GM12873 (cell line): ENCODE results near the gene RFX8.
A peak's percentile ranks its signal among the peaks of the same experiment; 100 is the strongest.

Source experiments
- TF ChIP-seq, protein P1 (sequence below): IDR thresholded peaks from 2 replicates; pipeline ENCODE4 v1.5.1; 2012; ENCODE audit warnings: low read depth, mild to moderate bottlenecking, moderate library complexity, low read length, control low read depth; ENCODE audit not compliant: insufficient read depth; ENCODE audit errors: missing control alignments

Gene RFX8

DNA sequence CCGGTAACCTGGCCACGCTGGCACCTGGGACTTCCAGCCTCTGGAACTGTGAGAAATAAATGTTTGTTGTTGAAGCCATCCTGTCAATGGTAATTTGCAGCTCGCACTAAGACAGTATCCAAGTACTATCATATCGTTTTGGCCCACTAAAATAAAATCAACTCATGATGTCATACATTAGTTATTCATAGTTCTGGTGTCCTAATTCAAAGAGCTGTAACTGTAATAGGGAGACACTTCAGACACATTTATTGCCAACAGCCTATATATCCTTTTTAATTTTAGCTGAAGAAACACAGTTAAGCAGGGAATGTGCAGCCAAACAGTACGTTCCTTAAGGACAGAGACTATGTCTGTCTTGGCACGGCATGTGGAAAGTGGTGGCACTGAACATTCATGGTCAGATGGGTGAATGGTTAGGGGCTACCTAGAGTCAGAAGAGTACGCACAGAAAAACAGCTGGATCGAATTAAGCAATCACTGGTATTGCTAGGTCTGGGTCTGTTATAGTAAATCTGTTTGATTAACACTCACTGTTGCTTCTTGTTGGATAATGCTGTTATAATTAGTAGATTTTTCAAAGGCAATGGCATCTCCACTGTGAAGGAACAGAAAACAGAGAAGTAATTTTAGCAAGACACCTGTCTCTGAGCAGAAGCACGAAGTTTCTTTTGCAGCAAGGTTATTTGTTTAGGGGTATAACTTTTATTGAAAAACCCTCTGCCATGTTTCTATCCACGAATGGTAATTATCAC, 46.3 kb downstream of the RFX8 start:
- TF ChIP-seq, protein P1, sequence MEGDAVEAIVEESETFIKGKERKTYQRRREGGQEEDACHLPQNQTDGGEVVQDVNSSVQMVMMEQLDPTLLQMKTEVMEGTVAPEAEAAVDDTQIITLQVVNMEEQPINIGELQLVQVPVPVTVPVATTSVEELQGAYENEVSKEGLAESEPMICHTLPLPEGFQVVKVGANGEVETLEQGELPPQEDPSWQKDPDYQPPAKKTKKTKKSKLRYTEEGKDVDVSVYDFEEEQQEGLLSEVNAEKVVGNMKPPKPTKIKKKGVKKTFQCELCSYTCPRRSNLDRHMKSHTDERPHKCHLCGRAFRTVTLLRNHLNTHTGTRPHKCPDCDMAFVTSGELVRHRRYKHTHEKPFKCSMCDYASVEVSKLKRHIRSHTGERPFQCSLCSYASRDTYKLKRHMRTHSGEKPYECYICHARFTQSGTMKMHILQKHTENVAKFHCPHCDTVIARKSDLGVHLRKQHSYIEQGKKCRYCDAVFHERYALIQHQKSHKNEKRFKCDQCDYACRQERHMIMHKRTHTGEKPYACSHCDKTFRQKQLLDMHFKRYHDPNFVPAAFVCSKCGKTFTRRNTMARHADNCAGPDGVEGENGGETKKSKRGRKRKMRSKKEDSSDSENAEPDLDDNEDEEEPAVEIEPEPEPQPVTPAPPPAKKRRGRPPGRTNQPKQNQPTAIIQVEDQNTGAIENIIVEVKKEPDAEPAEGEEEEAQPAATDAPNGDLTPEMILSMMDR = no peak

DNA sequence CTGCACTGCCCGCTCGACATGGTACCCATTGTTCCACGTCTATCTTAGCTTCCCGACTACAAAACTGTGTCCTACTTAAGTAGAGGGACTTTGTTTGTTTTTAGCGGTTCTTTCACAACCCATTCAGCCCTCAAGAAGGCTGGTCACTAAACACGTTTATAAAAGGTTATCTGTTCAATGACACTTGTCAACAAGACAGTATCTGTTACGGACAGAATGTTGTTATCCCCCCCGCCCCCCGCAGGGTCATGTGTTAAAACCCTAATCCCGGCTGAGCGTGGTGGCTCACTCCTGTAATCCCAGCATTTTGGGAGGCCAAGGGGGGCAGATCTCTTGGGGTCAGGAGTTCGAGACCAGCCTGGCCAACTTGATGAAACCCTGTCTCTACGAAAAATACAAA, 47.2 kb downstream of the RFX8 start:
- TF ChIP-seq, protein P1 = no peak

DNA sequence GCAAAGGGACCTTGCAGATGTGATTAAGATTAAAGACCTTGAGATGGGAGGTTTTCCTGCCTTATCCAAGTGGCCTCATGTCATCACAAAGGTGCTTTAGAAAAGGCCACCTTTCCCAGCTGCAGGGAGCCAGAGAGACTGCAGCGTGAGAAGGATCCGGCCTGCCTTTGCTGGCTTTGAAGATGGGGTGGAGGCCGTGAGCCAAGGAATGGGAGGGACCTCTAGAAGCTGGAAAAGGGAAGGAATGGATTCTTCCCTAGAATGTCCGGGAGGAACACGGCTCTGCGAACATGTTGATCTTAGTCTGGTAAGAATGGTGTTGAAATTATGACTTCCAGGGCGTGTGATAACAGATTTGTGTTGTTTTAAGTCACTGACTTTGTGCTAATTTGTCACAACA, 47.7 kb downstream of the RFX8 start:
- TF ChIP-seq, protein P1 = no peak

DNA sequence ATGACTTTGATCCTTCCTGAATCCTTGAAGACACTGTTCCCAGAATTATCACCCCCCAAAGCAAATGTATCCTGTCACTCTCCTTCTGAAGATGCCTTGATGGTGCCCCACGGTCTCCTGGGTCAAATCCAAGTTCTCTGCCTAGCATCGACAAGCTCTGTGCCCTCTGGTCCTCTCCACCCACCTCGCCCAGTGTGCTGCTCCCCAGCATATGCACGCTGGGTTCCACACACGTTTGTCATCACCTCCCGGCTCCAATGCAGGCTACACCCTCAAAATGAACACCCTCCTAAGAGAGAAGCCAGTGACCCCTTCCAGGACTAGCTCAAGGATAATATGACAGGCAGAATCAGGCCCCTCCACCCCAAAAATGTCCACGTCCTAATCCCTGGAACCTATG, 48.1 kb downstream of the RFX8 start:
- TF ChIP-seq, protein P1 = no peak

DNA sequence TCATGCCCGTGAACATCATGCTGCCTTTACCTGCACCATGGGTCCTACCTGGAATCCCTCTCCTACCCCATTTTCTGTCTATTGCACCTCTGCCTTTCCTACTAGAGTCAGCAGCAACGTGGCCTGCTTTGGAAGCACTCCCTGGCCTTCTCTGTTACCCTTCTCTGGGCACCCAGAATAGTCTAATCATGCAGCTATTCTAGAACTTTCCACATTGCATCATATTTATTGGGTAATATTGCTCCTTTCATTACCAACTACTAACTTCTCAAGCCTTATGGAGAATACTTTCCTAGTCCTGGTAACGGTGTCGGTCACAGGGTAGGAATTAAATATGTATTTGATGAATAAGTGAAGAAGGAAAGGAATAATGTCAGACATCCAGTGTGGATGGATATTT, 54.3 kb downstream of the RFX8 start:
- TF ChIP-seq, protein P1 = no peak

DNA sequence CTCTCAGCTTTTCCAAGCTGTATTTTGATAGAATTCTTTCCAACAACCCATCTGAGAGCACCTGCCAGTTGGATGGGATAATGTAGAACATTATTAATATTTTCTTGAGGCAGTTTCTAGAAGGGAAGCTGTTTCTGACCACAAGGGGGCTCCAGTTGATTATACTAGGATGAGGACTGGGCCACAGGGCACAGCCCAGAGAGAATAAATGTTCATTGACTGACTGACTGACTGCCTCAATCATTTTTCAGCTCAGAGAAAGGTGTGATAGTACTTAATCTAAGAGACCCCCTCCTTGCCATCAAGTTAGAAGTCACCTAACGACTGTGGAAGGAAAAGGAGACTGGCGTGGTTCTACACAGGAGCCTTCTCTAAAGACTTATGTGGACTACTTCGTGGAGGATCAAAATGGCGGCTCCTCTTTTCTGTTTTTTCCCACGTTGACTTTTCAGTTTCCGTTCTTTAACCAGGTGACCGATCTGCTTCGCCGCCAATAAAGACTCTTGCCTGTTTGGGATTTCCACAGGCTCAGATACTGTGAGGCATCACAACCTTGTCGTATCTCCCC, 55.7 kb downstream of the RFX8 start:
- TF ChIP-seq, protein P1 = peak; percentile 67

DNA sequence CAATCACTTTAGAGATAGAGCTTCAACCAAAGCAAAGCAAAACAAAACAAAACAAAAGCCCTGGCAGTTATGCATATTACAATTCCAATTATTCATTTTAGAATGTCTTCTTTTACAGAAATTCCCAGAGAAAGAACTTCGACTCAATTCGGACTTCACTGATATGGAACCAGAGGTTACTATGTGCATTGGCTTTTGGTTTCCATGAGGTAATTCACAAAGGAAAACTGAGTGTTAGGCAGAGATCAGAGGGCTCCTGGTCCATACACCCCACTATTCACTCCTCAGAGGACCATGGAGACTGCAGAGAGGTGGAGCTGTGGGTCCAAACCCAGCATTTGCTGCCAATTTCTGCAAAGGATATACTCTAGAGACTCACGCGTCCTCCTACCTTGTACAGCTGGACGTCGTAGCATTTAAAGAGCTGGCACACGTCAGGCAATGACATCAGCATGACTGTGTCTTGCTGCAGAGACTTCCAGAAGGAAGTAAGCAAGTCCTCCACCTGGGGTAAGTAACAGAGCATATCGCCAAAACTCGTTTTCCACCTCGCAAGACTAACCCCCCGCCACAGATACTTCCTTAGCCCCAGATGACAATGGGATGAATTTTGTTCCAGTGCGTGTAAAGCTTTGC, 56.3 kb downstream of the RFX8 start:
- TF ChIP-seq, protein P1 = no peak
